Measurements from ENCODE around the gene RAPGEF2.

DNA sequence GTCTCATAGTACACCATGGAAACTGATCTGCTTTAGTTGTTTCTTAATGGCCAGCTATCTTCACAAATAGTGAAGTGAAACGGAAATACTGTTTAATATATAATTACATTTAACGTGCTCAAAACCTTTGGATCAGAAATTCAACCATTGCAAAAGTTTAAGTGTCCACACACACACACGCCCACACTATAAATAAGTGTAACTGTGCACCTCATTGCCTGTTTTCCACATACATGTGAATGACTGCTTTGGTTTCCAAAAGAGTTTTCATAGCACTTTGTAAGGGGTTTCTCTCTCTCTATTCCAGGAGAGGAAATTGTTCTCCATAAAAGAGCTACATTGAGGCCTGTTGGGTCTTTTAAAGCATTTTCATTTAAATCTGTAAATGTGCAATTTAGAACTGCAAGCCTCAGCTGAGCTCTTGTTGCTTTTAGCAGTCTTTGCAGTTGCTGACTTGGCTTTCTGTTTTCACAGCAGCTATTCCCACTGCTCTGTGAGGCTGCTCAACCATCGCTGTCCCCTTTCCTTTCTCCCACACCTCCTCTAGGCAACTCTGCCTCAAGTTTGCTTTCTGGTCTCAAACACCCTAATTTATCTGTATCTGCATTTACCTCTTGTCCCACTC, 94.5 kb downstream of the RAPGEF2 start:
- TF ChIP-seq, protein P1, sequence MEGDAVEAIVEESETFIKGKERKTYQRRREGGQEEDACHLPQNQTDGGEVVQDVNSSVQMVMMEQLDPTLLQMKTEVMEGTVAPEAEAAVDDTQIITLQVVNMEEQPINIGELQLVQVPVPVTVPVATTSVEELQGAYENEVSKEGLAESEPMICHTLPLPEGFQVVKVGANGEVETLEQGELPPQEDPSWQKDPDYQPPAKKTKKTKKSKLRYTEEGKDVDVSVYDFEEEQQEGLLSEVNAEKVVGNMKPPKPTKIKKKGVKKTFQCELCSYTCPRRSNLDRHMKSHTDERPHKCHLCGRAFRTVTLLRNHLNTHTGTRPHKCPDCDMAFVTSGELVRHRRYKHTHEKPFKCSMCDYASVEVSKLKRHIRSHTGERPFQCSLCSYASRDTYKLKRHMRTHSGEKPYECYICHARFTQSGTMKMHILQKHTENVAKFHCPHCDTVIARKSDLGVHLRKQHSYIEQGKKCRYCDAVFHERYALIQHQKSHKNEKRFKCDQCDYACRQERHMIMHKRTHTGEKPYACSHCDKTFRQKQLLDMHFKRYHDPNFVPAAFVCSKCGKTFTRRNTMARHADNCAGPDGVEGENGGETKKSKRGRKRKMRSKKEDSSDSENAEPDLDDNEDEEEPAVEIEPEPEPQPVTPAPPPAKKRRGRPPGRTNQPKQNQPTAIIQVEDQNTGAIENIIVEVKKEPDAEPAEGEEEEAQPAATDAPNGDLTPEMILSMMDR (IDR thresholded peaks at IDR 0.05), result no peak
- TF ChIP-seq POLR2A (IDR thresholded peaks at IDR 0.05), result no peak
